ENCODE measurements around the gene SUPV3L1.

SUPV3L1 gene

DNA sequence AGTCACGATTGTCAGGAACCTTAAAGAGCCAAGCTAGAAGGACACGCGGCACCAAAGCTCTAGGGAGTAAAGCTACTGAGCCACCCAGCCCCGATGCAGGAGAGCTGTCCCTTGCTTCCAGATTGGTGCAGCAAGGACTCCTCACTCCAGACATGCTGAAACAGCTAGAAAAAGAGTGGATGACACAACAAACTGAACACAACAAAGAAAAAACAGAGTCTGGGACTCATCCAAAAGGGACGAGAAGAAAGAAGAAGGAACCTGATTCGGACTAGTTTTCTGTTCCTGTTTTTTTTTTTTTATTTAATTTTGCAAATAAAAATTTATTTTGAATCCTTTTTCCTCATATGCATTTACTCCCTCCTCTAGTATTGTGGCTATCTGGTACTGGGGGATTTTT, 28.7 kb downstream of the SUPV3L1 start:
- peak; percentile 40 to 68 (median 59) for DNase-seq

DNA sequence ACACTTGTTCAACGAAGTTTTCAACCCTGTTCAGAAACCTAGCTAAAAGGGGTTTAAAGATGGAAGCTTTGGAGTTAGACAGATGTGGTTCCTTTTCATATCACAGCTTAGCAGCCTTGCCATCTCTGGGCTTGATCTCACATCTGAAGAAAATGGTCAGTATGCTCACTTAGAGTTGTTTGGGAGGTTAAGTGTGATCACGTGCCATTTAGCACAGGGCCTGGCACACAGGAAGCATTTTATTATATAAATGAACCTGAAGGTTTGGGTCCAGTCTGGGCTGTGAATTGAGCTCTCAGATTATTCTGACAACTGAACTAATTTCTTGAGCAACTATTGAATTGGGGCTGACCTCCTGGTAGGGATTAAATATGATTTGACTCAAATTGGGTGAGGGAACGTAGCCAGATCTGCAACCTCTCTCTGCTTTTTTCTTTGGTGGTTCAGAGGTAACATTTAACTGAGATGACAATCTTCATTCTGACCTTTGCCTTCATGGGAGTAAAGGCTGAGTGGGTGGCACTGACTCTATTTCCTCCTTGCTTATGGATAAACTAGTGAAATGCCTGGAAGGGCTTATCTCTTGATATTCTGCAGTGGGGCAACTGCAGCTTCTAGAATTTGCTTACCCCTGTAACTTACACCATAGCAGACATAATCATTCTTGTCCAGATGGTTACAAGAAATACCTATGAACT, 29.9 kb downstream of the SUPV3L1 start:
- DNase-seq: peak; percentile 24 to 33 (median 33)

DNA sequence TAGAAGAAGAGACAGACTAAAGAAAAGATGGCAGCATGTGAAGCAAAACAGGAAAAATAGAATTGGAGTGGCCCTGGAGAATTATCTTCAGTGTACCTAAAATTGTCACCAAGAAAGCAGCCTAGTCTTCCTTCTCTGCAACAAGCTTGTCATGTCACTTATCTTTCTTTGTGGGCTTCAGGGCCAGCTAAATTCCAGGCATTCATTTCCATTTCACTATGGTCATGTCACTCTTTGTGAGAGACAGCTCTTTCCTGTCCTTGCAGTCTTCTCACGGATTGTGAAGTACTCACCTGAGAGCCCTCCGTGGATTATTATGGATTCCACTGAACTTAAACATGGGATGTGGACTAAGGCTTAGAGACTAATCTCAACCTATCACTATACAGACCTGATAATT, 31.1 kb downstream of the SUPV3L1 start:
- DNase-seq: no peak

DNA sequence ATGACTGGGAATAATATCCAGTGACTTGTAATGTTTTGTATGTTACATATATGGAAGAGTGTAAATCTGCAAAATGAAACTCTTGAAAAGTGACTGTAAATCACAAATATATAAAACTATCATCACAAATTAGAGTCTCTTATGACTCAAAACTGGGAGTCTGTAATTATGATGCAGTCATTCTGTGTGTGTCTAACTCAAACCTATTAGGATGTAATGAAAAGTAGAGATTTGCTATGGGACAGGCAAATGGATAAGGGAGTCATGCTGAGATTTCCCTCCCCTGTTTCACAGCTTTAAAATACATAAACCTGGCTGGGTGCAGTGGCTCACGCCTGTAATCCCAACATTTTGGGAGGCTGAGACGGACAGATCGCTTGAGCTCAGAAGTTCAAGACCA, 31.5 kb downstream of the SUPV3L1 start:
- no peak for DNase-seq

DNA sequence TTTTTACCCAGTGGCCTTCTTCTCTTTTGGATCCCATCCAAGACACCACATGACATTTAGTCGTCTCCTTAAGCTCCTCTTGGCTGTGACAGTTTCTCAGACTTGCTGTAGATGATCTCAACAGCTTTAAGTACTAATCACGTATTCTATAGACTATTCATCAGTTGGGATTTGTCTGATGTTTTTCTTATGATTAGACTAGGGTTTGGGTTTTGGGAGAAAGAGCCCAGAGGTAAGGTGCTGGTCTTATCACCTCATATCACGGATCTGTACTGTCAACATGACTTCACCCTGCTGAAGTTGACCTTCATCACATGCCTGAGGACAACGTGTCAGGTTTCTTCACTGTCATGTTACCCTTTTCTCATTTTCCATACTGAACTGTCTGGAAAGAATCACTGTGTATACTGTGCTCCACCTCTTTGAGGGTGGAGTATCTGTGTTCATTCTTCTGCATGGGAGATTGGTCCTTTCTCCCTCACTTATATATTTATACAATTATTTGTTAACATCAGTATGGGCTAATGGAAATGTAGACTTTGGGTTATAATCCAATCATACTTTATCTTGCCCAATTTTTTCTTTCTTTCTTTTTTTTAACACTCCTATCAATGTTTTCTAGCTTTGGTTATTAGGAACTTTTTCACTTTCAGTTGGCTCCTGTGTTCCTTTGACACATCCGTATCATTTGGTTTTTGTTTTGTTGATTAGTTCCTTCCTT, 33.7 kb downstream of the SUPV3L1 start:
- peak; percentile 65 to 77 (median 76) for DNase-seq

DNA sequence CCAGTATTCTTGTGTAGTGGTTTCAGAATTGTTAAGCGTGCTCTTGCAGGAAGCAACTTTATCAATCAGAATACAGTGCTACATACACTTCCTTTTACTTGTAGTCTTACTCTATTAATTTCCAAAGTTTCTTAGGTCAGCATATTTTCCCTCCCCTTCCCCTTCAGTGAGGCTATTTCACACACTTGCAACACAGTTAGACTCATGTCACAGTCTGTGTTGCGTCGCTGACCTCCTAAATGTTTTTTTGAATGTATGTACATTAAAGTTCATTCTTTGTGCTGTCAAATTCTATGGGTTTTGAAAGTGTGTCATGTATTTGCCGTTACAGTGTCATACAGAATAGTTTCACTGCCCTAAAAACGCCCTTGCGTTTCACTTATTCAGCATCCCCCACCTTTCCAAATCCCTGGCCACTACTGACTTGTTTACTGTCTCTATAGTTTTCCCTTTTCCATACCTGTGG, 34.7 kb downstream of the SUPV3L1 start:
- DNase-seq: peak; percentile 64 to 81 (median 80)

DNA sequence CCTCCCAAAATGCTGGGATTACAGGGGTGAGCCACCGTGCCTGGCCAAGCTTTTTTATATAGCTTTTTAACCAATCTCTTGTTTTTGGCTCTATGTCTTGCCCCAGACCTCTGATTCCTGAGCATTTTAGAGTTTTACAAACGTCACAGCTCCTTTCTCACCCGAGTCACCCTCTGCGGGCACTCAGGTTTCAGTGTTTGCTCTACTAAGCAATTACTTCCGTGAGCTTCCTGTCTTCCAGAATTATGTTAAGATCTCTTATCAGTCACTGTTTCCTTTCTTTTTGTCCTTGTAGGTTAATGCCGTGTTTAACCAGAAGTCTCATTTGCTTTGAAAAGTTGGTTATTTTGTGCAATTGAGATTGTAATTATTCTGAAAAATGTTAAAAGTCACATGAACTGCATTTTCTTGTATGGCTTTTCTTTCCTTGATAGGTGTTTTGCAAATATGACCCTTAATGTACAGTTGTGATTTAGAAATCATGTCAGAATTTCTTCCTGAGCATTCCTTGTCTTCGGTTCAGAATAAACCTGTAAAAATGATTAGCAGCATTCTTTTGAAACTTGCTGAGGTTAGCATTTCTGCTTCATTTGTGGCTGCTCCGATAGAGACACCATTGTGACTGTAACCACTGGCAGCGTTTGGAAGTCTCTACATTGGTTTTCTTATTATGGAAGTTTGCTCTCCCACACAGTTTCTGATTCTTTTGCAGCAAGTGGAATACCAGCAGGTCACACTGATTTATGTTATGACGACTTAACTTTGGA, 35.6 kb downstream of the SUPV3L1 start:
- DNase-seq: peak in 2 of 3 donors; percentile 37 to 40

DNA sequence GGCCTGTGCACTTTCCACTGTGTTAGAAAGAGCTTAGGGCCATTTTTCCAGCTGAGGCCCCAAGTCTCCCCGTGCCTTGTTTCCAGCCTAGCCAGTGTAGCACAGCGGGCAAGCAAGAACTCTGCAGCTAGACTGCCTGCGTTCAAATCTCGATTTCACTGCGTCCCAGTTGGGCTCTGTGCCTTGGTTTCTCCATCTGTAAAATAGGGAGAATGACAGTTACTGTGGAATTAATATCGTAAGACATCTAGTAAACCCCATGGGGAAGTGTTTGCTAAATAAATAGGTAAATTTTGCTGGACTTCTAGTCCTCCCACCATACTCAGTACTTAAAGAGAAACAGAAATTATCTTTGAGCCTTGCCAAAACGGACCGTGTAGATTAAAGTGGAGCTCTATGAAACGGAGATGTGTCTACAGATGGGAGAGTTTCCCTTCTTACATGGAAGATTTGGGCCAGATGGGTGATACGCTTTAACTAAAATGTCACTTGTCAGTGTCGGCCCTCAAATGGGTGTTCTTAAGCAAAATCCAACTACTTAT, 36.6 kb downstream of the SUPV3L1 start:
- peak in 2 of 3 donors; percentile 28 to 31 for DNase-seq

DNA sequence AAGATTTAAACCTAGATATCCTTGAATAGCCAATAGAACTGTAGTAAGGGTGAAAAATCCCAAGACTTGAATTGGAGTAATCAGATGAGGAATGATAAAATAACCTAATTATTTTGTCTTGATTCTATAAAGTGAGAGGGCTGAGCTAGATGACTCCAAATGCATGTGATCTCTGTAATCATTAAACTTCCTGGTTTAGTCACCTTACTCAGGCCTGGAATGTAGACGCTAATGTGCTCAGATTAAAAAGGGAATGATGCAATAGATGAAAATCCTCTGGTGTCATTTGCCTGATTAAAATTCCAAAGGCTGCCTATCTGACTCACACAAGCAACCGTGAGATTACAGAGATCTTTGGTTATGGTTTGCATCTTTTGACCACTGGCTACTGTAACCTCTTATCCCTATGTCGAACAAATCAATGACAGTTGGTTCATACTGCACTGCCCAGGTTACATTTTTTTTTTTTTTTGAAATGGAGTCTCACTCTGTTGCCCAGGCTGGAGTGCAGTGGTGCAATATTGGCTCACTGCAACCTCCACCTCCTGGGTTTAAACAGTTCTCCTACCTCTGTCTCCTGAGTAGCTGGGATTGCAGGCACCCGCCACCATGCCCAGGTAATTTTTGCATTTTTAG, 37.2 kb downstream of the SUPV3L1 start:
- peak; percentile 84 to 98 (median 96) for DNase-seq

DNA sequence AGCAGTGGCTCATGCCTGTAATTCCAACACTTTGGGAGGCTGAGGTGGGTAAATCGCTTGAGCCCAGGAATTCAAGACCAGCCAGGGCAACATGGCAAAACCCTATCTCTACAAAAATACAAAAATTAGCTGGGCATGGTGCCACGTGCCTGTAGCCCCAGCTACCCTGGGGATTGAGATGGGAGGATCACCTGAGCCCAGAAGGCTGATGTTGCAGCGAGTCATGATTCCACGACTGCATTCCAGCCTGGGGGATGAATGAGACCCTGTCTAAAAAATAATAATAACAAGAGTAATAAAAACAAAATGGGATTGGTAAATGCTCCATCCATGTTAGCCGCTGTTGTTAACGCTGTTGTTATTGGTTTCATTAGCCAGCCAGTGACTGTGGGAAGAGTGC, 38.8 kb downstream of the SUPV3L1 start:
- no peak for DNase-seq

DNA sequence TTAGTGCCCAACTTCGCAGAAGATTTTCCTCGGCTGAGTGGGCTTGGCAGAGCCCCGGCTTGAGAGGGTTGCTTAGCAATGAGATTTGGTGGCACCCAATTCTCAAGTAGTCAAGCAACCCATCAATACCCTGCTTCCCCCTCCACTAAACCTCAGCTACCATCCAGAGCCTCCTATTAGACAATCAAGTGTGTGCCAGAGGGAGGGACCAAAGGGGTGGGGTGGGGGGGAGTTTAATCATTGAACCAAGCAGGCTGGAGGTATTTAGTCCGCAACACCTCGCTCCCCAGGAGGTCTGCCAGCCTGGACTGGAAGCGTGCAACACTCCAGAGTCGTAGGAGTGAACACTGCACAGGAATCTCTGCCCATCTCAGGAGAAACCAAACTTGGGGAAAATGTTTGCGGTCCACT, 40.0 kb downstream of the SUPV3L1 start, which contains the start of gene HKDC1:
Gene HKDC1, plus strand, starts transcription at position 292 of the 411 bp plus-strand sequence. Its CDS starts 104 bp downstream, at position 396.
- no peak for DNase-seq

DNA sequence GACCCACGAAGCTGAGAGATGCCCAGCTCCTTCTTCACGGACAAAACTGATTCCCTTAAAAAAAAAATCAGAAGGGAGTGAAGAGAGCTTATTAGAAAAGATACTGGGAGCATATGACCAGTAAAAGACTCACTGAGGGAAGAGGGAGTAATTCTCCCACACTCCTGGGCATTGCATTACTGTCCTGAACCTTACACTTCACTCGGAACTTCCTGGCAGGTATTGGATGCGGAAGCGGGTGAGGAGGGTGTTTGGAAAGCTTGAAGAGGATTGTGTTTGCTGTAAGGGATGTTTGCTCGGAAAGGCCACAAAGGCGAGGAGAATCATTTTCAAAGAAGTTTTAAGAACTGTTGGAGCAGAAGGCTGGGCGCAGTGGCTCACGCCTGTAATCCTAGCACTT, 40.5 kb downstream of the SUPV3L1 start:
- DNase-seq: no peak

DNA sequence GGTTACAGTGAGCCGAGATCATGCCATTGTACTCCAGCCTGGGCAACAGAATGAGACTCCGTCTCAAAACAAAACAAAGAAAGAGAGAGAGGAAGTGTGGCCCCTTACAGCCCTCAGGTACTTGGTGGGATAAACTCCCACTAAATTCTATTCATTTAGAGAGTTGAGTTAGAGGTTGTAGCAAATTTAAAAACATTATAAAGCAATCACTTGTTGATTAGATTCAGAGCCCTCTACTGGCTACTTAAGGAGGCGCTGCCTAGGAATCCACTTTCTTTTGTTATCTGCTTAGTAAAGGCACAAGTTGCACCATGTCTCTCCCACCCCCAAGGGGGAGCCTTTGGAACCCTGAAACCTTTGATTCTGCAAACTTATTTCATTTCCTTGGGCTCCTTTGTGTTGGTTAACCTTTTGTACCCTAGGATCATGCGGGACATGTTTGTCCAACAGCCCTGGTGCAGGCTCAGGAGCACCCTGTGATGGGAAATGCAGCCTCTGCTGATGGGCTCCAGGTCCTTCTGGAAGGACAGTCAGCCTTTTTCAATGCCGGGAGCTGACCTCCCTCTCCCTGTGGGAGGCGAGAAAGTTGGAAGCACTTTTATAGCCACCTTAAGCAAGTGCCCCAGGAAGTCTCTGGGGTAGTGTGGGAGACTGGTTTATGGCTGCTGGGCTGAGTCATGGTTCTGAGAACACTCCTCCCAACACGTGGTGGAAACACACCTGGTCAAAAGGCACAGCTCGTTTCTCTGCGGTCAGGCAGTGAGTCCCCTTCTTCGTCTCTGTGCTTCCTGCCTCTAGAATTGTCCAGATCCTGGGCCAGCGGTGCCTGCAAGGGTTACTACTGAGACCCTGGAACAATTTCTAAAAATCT, 42.4 kb downstream of the SUPV3L1 start:
- peak; percentile 65 to 76 (median 71) for DNase-seq

DNA sequence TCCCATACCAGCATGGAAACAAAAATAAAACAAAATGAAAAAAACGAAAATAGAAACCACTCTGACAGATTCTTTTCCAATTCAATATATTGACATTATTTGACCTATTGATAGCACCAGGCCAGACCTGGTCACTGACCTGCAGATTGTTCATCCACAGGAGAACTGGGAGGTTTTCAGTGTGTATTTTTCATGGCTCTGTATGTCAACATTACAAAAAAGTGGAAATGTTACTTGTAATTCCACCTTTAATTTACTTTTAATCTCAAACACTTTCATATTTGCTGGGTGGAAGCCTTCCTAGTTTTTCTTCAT, 43.0 kb downstream of the SUPV3L1 start:
- no peak for DNase-seq

DNA sequence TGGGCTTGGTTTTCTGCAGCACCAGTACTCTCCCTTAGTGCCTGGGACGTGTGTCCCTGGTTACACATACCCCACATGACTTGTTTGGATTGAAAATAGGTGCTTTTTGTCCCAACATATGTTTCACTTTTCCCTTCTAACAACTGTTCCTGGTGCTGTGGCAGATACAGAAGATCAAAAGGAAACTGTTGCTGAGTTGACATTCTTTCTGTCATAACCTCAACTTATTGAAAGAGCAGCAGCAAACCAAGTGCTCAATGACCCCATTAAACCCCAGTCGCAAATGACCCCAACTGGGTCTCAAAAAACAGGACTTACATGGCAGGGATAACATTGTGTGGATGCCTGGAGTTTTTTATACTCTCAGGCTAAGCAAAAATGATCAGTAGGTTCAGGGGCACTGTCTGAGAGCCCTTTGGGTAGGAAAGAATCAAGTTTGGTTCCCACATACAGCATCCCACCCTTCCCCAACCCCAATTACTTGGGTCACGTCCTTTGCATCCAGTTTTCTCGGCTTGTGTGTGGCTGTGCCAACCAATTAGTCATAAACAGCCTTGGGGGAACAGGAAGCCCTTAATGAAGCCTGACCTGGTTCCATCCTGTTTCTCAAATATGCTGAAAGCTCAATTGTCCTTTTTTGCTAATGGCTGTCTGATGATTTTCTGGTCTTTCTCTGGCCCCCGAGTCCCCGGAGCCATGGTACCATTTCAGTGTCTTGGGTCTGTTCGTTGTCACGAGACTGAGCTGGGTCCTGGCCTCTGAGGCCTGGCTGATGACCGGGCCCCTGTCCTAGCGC, 45.0 kb downstream of the SUPV3L1 start:
- DNase-seq: no peak

DNA sequence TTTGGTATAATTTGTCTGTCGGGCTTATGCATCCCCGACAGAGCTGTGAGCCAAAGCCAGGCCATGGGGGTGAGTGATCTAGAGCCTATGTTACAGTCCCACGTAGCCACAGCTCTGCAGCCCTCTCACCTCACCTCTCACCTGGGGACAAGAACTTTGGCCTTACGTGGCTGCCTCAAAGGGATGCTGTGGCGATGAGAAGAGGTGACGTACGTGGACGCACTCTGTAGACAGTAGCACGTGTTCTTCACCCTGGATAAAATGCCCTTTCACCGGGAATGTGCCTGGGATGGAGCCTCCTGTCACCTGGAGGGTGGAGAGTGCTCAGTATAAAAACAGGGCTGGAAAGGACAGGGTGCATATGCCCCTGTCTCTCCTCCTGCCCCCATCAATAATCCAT, 45.6 kb downstream of the SUPV3L1 start:
- no peak for DNase-seq

DNA sequence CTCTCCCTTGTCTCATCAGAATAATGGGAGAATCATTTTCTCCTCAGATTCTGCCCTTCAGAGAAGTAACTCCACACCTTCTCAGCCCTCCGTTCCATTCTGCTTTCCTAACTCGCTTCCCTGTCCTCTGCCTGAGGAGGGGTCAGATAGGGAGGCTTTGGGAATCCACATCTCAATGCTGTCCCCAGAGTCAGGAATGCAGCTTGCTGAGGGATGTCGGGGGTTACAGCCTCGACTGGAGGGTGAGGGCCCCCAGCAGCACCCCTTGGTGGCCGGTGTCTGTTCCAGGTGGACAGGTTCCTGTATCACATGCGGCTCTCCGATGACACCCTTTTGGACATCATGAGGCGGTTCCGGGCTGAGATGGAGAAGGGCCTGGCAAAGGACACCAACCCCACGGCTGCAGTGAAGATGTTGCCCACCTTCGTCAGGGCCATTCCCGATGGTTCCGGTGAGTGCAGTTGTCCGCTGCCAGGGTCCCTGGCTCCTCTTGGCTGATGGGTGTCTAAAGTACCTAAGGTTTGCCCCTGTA, 47.0 kb downstream of the SUPV3L1 start:
- no peak for DNase-seq

DNA sequence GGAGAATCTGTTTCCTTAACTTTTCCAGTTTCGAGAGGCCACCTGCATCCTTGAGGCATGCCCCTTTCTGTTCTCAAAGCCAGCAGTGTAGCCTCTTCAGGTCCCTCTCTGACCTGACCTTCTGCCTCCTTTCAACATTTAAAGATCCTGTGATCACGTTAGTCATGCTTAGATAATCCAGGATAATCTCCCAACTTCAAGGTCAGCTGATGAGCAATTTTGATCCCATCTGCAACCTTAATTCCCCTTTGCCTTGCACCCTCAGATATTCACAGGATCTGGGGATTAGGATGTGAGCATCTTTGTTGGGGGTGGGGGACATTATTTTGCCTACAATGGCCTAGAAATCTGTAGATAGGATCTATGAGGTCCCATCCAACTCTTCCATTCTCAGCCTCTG, 48.1 kb downstream of the SUPV3L1 start:
- no peak for DNase-seq

DNA sequence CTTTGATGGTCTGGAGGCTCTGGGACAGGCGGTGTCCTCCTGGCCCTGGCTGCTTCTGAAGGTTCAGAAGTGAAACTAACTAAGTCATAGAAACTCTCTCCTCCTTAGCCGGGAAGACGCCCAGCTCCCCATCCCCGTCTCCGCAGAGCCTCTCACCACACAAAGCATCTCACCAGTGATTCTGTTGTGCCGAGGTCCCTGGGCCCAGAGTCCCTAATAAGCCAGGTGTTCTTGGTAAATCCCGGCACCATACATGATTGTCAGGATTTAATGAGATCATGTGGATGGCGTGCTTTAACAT, 49.5 kb downstream of the SUPV3L1 start:
- no peak for DNase-seq

DNA sequence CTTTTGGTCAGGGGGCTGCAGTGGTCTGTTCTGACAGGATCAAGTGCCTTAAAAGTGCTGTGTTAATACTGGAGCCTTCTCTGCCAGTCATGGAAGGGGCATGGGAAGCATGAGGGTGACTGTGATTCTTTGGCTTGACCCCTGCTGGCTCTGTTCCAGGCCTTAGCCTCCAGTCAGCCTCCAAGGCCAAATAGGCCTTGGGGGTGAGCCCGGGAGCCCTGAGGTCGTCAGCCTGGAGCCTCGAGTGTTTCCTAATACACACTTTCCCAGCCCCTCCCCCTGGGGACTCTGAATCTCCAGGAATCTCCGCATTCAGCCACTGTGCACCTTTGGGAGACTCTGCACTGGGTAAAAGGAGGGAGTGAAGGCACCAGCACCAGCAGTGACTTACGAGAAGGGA, 50.1 kb downstream of the SUPV3L1 start:
- no peak for DNase-seq

DNA sequence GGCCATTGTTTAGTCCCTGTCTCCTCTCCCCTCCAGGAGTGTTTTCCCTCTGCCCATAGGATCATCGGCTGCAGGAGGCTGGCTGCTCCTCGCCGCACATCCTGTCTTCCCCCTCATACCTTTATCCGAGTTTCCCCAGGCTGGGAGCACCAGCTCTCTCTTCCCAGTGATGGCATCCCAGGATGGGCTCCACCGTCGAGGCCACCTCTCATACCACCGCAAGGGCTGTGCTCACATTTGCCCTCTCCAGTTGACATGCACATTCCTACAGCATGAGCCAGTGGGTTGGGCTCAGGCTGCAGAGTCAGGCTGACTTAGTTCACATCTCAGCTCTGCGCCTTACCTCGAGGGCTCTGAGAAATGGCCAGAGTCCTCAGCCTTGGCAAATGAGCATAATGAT, 52.2 kb downstream of the SUPV3L1 start:
- DNase-seq: no peak

All from suppressor macrophage treated with lipopolysaccharide for 1 hour (primary cell).